ENCODE measurements around the gene DUSP28.

GRCh38 chr2:240602266-240603050, 42.3 kb downstream of the DUSP28 start:
- TF ChIP-seq CTCF (IDR thresholded peaks at IDR 0.05) (no peak), REST (IDR thresholded peaks at IDR 0.05; ENCODE audit: insufficient read depth in 1 of 2, low read depth in 2 of 2, low read length in 1 of 2) (no peak), POLR2AphosphoS5 (IDR thresholded peaks at IDR 0.05; ENCODE audit: low read depth, low read length) (no peak), SIN3A (IDR thresholded peaks at IDR 0.05; ENCODE audit: borderline replicate concordance, insufficient read depth, low read depth, low read length) (no peak), TCF7L2 (IDR thresholded peaks at IDR 0.05; ENCODE audit: low read depth, low read length) (no peak)

Measured in Panc1 (cell line).